DMS 273 (cell line): Measurements from ENCODE around the gene CNTNAP5.
A peak's percentile ranks its signal among the peaks of the same experiment; 100 is the strongest.

ENCODE experiments used
- DNase-seq: peaks from one replicate; lab custom pipeline; 2025; ENCODE audit not compliant: unreplicated experiment; lab: John Stamatoyannopoulos, UW

Gene CNTNAP5

GRCh38 chr2:124880995-124881394 is 855.9 kb downstream of the CNTNAP5 start:
- DNase-seq = no peak

- DNase-seq = no peak
Observed at GRCh38 chr2:124882423-124882822, 857.3 kb downstream of the CNTNAP5 start.

- DNase-seq = no peak
Observed at GRCh38 chr2:124883595-124883994, 858.5 kb downstream of the CNTNAP5 start.

GRCh38 chr2:124884315-124884714 is 859.2 kb downstream of the CNTNAP5 start:
- no peak for DNase-seq

GRCh38 chr2:124886216-124886615 is 861.1 kb downstream of the CNTNAP5 start:
- DNase-seq = no peak

GRCh38 chr2:124887466-124887865 is 862.4 kb downstream of the CNTNAP5 start:
- DNase-seq = no peak

GRCh38 chr2:124888431-124888830 is 863.3 kb downstream of the CNTNAP5 start:
- no peak for DNase-seq

- no peak for DNase-seq
Observed at GRCh38 chr2:124894199-124894598, 869.1 kb downstream of the CNTNAP5 start.

GRCh38 chr2:124898827-124899226 is 873.7 kb downstream of the CNTNAP5 start:
- no peak for DNase-seq

GRCh38 chr2:124908411-124908810 is 883.3 kb downstream of the CNTNAP5 start:
- DNase-seq = no peak

GRCh38 chr2:124911560-124911959 is 886.5 kb downstream of the CNTNAP5 start:
- no peak for DNase-seq

GRCh38 chr2:124913868-124914267 is 888.8 kb downstream of the CNTNAP5 start:
- no peak for DNase-seq

- DNase-seq = peak; percentile 0
Observed at GRCh38 chr2:124915567-124915966, 890.5 kb downstream of the CNTNAP5 start.

- DNase-seq = no peak
Observed at GRCh38 chr2:124919296-124919695, 894.2 kb downstream of the CNTNAP5 start.

- no peak for DNase-seq
Observed at GRCh38 chr2:124920448-124920847, 895.4 kb downstream of the CNTNAP5 start.

GRCh38 chr2:124921191-124921590 is 896.1 kb downstream of the CNTNAP5 start:
- no peak for DNase-seq

- no peak for DNase-seq
Observed at GRCh38 chr2:124923097-124923496, 898.0 kb downstream of the CNTNAP5 start.

GRCh38 chr2:124933883-124934282 is 908.8 kb downstream of the CNTNAP5 start:
- no peak for DNase-seq

GRCh38 chr2:124953921-124954320 is 928.8 kb downstream of the CNTNAP5 start:
- no peak for DNase-seq

- DNase-seq = no peak
Observed at GRCh38 chr2:124959581-124959980, 934.5 kb downstream of the CNTNAP5 start.

GRCh38 chr2:124961132-124961531 is 936.0 kb downstream of the CNTNAP5 start:
- no peak for DNase-seq
